Measurements from ENCODE around the gene PPP1R16B.

PPP1R16B gene

DNA sequence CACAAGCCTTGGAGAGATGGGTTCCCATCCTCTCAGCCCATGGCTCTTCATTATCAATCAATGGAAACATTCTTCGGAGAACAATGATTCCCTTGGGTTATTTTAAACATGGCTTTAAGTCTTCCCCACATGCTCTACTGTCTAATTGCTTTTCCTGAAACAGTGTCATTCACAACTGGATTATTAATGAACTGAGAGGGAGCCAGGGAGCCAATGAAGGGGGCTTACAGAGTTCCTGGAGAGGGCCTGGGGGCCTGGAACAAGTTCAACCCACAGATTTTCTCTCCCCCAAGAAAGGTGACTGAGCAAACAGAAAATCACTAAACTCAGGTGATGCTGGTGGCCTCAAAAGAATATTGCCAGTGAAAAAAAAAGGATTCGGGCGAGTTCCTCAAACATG is 1.3 kb upstream of the PPP1R16B start:
- TF ChIP-seq ZNF112 (tag by site-specific recombination; IDR thresholded peaks at IDR 0.05), result no peak
- no peak for TF ChIP-seq SETDB1 (IDR thresholded peaks at IDR 0.05; ENCODE audit: insufficient read length, low read length)
- no peak for TF ChIP-seq TRIM28 (IDR thresholded peaks at IDR 0.05; ENCODE audit: borderline replicate concordance, low read length)
- TF ChIP-seq ZNF792 (tag by site-specific recombination; IDR thresholded peaks at IDR 0.05), result no peak
- TF ChIP-seq, protein P1, sequence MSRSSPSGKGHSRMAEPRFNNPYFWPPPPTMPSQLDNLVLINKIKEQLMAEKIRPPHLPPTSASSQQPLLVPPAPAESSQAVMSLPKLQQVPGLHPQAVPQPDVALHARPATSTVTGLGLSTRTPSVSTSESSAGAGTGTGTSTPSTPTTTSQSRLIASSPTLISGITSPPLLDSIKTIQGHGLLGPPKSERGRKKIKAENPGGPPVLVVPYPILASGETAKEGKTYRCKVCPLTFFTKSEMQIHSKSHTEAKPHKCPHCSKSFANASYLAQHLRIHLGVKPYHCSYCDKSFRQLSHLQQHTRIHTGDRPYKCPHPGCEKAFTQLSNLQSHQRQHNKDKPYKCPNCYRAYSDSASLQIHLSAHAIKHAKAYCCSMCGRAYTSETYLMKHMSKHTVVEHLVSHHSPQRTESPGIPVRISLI (tag by site-specific recombination; IDR thresholded peaks at IDR 0.05), result no peak
- TF ChIP-seq KLF16 (tag by site-specific recombination; IDR thresholded peaks at IDR 0.05), result no peak
- TF ChIP-seq ZNF19 (tag by site-specific recombination; IDR thresholded peaks at IDR 0.05; ENCODE audit: low read depth), result no peak
- no peak for TF ChIP-seq ZNF37A (tag by site-specific recombination; IDR thresholded peaks at IDR 0.05)
- no peak for TF ChIP-seq YY2 (tag by site-specific recombination; IDR thresholded peaks at IDR 0.05)
- TF ChIP-seq ZNF610 (tag by site-specific recombination; IDR thresholded peaks at IDR 0.05; ENCODE audit: borderline replicate concordance), result no peak
- TF ChIP-seq ZNF404 (tag by site-specific recombination; IDR thresholded peaks at IDR 0.05), result no peak
- TF ChIP-seq, protein P2, sequence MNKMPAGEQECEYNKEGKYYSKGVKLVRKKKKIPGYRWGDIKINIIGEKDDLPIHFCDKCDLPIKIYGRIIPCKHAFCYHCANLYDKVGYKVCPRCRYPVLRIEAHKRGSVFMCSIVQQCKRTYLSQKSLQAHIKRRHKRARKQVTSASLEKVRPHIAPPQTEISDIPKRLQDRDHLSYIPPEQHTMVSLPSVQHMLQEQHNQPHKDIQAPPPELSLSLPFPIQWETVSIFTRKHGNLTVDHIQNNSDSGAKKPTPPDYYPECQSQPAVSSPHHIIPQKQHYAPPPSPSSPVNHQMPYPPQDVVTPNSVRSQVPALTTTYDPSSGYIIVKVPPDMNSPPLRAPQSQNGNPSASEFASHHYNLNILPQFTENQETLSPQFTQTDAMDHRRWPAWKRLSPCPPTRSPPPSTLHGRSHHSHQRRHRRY (tag by site-specific recombination; IDR thresholded peaks at IDR 0.05), result no peak
- TF ChIP-seq, protein P3, sequence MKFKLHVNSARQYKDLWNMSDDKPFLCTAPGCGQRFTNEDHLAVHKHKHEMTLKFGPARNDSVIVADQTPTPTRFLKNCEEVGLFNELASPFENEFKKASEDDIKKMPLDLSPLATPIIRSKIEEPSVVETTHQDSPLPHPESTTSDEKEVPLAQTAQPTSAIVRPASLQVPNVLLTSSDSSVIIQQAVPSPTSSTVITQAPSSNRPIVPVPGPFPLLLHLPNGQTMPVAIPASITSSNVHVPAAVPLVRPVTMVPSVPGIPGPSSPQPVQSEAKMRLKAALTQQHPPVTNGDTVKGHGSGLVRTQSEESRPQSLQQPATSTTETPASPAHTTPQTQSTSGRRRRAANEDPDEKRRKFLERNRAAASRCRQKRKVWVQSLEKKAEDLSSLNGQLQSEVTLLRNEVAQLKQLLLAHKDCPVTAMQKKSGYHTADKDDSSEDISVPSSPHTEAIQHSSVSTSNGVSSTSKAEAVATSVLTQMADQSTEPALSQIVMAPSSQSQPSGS (tag by site-specific recombination; IDR thresholded peaks at IDR 0.05; ENCODE audit: low read depth), result no peak
- no peak for TF ChIP-seq ZFP41 (tag by site-specific recombination; IDR thresholded peaks at IDR 0.05; ENCODE audit: borderline replicate concordance)
- POLR2A ChIA-PET, result no interaction called here
- no peaks in the 10 kb centered on the region for H3K4me1 ChIP-seq (ENCODE audit: control insufficient read depth, insufficient read depth, low read length)
- CTCF ChIA-PET, result interaction anchor here (0.7 kb wide), 1 partner anchor 78 kb away, joined by 3 read pairs; no protein-coding TSS in a partner anchor
- no peak overlapping the region for H3K27ac ChIP-seq (ENCODE audit: extremely low read depth, low read depth, low read length)
- no peaks in the 10 kb centered on the region for H3K9me3 ChIP-seq (ENCODE audit: control insufficient read depth, insufficient read depth, low read depth, low read length)
- H3K36me3 ChIP-seq (ENCODE audit: control insufficient read depth in 2 of 2, insufficient read depth in 1 of 2, low read length in 2 of 2), result no peaks in the 10 kb centered on the region
- H3K4me3 ChIP-seq (ENCODE audit: low read depth, low read length), result no peak overlapping the region

DNA sequence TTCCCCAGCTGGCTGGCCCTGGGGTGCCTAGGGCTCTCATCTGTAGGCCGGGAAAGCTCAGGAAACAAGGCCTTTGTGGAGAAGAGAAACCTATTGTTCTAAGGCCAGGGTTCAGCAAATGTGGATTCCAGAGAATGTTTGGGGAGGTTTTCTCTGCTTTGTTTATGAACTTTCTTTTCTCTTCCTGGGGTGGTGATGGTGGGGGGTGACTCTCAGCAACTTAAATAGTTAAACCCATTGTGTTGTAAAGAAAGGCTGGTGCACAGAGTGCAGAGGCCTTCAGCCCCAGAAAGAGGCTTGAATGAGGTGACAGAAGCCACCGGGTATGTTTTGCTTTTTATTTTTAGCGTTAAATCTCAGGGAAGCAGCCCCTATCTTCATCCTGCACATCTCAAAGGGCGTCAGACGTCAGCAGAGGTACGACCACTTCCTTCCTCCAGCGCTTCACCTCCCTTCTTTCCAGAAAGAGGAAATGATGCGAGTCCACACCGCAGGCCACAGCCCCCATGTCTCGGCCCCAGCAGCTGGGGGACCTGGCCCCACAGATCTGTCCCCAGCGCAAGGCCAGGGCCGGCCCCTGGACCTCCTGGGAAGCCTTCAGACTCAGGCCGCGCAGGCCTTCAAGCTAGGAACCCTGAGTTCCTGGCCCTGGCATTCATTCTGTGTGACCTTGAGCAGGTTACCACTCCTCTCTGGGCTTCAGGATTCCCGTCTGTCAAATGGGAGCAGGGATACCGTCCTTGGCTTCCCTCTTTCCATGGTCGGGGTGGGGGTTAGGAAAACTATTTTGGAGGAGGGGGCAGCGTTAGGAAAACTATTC is 605 bp upstream of the PPP1R16B start:
- H3K9me3 ChIP-seq (ENCODE audit: control insufficient read depth, insufficient read depth, low read depth, low read length), result no peaks in the 10 kb centered on the region
- H3K27ac ChIP-seq (ENCODE audit: extremely low read depth, low read depth, low read length), result no peak overlapping the region
- no peak overlapping the region for H3K4me3 ChIP-seq (ENCODE audit: low read depth, low read length)
- no peaks in the 10 kb centered on the region for H3K4me1 ChIP-seq (ENCODE audit: control insufficient read depth, insufficient read depth, low read length)
- ChIA-PET POLR2A (interaction anchor here (0.6 to 1.2 kb wide), 3 partner anchors 21 to 1151 kb away, joined by 3 to 5 read pairs (median 4); partner anchors contain the start of gene FAM83D), CTCF (interaction anchor here (0.6 to 1.3 kb wide), 6 partner anchors 14 to 357 kb away, joined by 3 to 11 read pairs (median 4); no protein-coding TSS in a partner anchor)
- no peaks in the 10 kb centered on the region for H3K36me3 ChIP-seq (ENCODE audit: control insufficient read depth in 2 of 2, insufficient read depth in 1 of 2, low read length in 2 of 2)
- TF ChIP-seq, protein P4, sequence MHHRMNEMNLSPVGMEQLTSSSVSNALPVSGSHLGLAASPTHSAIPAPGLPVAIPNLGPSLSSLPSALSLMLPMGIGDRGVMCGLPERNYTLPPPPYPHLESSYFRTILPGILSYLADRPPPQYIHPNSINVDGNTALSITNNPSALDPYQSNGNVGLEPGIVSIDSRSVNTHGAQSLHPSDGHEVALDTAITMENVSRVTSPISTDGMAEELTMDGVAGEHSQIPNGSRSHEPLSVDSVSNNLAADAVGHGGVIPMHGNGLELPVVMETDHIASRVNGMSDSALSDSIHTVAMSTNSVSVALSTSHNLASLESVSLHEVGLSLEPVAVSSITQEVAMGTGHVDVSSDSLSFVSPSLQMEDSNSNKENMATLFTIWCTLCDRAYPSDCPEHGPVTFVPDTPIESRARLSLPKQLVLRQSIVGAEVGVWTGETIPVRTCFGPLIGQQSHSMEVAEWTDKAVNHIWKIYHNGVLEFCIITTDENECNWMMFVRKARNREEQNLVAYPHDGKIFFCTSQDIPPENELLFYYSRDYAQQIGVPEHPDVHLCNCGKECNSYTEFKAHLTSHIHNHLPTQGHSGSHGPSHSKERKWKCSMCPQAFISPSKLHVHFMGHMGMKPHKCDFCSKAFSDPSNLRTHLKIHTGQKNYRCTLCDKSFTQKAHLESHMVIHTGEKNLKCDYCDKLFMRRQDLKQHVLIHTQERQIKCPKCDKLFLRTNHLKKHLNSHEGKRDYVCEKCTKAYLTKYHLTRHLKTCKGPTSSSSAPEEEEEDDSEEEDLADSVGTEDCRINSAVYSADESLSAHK (tag by site-specific recombination; IDR thresholded peaks at IDR 0.05), result no peak
- TF ChIP-seq MYNN (tag by site-specific recombination; IDR thresholded peaks at IDR 0.05; ENCODE audit: borderline replicate concordance) (no peak), ZFP37 (tag by site-specific recombination; IDR thresholded peaks at IDR 0.05) (no peak), ZNF121 (tag by site-specific recombination; IDR thresholded peaks at IDR 0.05) (no peak), ZNF670 (tag by site-specific recombination; IDR thresholded peaks at IDR 0.05; ENCODE audit: low read depth) (no peak), ZEB2 (tag by site-specific recombination; IDR thresholded peaks at IDR 0.05) (no peak), SP3 (tag by site-specific recombination; IDR thresholded peaks at IDR 0.05) (no peak)
- TF ChIP-seq, protein P5, sequence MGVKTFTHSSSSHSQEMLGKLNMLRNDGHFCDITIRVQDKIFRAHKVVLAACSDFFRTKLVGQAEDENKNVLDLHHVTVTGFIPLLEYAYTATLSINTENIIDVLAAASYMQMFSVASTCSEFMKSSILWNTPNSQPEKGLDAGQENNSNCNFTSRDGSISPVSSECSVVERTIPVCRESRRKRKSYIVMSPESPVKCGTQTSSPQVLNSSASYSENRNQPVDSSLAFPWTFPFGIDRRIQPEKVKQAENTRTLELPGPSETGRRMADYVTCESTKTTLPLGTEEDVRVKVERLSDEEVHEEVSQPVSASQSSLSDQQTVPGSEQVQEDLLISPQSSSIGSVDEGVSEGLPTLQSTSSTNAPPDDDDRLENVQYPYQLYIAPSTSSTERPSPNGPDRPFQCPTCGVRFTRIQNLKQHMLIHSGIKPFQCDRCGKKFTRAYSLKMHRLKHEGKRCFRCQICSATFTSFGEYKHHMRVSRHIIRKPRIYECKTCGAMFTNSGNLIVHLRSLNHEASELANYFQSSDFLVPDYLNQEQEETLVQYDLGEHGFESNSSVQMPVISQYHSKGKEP (tag by site-specific recombination; IDR thresholded peaks at IDR 0.05), result no peak
- TF ChIP-seq, protein P6, sequence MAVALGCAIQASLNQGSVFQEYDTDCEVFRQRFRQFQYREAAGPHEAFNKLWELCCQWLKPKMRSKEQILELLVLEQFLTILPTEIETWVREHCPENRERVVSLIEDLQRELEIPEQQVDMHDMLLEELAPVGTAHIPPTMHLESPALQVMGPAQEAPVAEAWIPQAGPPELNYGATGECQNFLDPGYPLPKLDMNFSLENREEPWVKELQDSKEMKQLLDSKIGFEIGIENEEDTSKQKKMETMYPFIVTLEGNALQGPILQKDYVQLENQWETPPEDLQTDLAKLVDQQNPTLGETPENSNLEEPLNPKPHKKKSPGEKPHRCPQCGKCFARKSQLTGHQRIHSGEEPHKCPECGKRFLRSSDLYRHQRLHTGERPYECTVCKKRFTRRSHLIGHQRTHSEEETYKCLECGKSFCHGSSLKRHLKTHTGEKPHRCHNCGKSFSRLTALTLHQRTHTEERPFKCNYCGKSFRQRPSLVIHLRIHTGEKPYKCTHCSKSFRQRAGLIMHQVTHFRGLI (tag by site-specific recombination; IDR thresholded peaks at IDR 0.05), result no peak
